ENCODE data around the gene PTPRN2.
"Not testable (repeated sequence)": the region's sequence is repeated elsewhere in the genome, so short reads cannot be mapped to it uniquely, and the experiment has no call there.

Gene PTPRN2

GRCh38 chr7:157903296-157903695 lies 684.3 kb downstream of the PTPRN2 start:
- no peak for DNase-seq

- not testable (repeated sequence) for DNase-seq
These were observed 685.6 kb downstream of the PTPRN2 start for GRCh38 chr7:157901816-157902610.

DNA sequence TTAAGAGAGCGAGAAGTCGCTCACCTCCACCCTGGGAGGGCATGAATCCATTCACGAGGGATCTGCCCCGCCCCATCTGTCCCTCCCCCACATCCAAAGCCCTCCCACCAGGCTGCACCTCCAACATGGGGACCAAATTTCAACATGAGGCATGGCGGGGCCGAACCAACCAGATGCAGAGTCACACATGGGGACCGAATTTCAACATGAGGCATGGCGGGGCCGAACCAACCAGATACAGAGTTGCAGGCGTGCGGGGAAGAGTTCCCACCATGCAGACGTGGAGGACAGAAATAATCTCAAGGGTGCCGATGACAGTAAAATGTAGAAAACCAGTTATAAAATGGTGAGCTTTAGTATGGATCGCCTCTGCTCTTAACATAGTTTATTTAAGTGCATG lies 686.5 kb downstream of the PTPRN2 start:
- DNase-seq: no peak

DNA sequence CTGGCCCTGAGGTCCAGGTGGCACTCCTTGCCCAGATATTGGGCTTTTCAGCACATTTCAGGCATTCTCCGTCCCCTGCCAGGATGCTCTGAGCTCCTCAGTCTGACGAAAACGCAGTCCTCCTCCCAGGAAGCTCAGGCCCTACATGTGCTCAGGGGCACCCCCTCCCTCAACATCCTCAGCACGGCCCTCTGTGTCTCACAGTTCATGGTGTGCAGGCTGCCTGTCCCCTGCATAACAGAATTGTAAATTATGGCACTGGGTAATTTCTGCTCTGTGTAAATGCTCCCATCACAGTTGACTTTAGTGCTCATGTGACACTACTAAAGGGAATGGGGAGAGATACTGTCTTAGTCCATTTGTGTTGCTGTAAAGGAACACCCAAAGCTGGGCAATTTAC lies 687.1 kb downstream of the PTPRN2 start:
- DNase-seq: no peak

DNA sequence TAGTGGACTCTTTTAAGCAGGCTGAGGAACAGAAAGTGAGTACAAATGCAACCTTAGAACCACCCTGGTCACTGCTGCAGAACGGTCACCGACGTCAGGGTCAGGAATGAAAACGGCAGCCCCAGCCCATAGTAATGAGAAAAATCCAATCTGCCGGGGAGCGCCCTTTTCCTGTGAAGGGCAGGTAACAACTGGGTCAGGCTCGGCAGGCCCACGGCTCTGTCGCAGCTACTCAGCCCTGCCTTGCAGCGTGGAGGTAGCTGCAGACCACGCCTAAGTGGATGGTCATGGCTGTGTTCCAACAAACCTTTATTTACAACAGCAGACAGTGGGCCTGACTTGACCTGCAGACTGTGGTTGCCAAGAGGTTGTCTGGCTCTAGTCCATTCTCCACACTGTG lies 687.6 kb downstream of the PTPRN2 start:
- no peak for DNase-seq

DNA sequence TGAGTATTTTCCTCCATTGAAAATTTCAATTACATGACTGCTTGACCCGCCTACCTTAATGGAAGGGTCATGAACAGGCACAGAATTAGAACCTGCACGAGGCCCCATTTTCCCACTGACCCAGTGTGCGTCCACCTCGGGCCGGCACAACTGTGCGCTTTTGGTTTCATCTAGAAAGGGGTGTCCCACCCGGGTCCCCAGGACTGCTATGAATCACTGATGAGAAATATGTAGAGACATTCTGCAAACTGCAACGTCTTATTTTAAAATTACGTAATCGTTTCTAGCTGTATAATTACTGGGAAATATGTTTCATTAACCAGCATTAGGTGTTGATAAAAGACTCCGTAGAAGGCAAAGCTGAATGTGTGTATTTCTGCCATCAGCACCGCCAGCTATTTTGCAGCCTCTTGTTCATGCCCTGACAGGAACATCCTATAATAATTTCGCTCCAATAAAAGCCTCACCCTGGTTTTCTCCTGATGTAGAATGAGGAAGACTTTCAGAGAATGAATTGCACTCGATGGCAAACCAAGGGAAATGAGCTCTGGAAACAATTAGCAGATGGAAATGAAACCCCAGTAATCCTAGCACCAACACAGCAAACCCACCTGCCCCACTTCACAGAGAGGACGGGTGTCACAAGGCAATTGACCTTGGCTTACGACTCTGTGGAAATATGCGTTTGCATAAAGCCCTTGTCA lies 688.7 kb downstream of the PTPRN2 start:
- no peak for DNase-seq

DNA sequence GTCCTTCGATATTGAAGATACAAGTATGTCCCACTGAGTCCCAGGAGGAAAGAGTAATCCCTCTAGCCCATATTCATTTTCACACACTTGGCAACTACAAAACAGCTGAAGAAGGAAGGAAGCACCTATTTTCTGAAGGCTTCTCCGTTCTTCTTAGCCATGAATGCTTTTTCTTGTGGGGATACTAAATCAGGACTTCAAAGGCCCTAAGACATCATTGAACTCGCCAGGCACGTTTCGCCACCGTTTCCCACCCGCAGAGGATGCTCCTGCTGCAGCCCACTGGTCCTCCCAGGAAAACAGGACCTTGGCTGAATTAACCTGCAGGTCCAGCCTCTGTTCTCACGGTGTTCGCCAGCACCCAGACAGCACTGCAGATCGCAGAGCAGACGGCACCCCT lies 689.4 kb downstream of the PTPRN2 start:
- DNase-seq: no peak

DNA sequence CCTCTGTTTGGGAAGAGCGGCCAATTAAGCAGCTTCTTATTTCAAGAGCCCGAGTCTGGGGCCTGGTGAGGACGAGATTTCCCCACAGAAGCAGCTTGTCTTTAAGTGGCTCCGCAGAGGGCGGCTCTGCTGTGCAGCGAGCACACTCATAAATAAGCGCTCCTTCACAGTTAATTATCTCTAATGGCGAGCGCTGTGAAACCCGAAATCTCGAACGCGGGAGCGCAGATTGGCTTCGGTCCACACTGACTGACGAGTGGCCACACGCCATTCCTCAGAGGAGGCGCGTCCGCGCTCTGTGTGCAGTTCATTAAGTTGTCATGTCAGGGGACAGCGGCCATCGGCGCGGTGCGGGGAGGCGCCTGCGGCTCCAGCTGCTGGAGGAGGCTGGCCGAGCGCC lies 689.9 kb downstream of the PTPRN2 start:
- DNase-seq: peak; percentile 73

- DNase-seq: no peak
These were observed 690.7 kb downstream of the PTPRN2 start for GRCh38 chr7:157896774-157897555.

GRCh38 chr7:157896376-157896675 lies 691.3 kb downstream of the PTPRN2 start:
- not testable (repeated sequence) for DNase-seq

- no peak for DNase-seq
These were observed 691.9 kb downstream of the PTPRN2 start for GRCh38 chr7:157895520-157896375.

DNA sequence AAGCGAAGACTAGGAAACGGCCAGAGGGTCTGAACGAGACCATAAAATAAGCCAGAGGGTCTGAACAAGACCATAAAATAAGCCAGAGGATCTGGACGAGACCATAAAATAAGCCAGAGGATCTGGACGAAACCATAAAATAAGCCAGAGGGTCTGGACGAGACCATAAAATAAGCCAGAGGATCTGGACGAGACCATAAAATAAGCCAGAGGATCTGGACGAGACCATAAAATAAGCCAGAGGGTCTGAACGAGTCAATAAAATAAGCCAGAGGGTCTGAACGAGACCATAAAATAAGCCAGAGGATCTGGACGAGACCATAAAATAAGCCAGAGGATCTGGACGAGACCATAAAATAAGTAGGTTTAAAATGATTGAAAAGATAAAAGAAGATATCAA lies 692.5 kb downstream of the PTPRN2 start:
- DNase-seq: not testable (repeated sequence)

- DNase-seq: no peak
These were observed 694.0 kb downstream of the PTPRN2 start for GRCh38 chr7:157893535-157894044.

GRCh38 chr7:157892751-157893523 lies 694.7 kb downstream of the PTPRN2 start:
- DNase-seq: no peak

GRCh38 chr7:157890921-157891401 lies 696.7 kb downstream of the PTPRN2 start:
- DNase-seq: no peak

GRCh38 chr7:157889480-157889879 lies 698.1 kb downstream of the PTPRN2 start:
- no peak for DNase-seq

DNA sequence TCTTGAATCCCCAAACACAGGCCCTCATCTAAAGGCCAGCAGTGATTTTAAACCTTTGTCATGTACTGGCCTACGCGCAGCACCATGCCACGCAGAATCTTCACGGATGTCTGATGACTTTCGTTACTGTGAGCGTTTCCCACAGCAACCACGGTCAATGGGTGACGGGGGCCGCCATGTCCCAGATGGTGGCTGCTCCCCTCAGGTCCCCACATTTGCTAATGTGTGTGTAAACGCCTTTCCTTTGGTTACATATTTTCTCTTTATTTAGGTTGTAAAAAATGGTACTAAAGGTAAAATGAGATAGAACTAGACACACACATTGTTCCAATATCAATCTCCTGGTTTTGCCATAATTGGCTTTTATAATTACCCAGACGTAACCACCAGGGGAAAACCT lies 699.0 kb downstream of the PTPRN2 start:
- no peak for DNase-seq

DNA sequence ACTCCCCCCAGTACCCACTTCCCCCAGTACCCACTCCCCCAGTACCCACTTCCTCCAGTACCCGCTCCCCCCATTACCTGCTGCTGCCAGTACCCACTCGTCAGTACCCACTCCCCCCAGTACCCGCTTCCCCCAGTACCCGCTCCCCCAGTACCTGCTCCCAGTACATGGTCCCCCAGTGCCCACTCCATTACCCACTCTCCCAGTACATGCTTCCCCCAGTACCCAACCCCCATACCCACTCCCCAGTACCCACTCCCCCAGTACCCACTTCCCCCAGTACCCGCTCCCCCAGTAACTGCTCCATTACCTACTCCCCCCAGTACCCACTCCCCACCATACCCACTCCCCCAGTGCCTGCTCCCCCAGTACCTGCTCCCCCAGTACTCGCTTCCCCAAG lies 700.2 kb downstream of the PTPRN2 start:
- no peak for DNase-seq

DNA sequence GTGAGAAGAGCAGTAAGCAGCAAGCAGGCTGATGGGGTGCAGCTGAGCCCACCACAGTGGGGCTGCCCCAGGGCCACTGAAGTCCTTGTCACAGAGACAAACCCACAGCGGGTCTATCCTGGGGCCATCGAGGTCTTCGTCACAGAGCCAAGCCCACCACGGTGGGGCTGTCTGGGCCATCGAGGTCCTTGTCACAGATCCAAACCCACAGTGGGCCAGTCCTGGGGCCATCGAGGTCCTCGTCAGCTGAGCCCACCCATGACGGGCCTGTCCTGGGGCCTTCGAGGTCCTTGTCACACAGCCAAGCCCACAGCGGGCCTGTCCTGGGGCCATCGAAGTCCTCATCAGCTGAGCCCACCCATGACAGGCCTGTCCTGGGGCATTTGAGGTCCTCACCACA lies 700.9 kb downstream of the PTPRN2 start:
- DNase-seq: no peak

GRCh38 chr7:157886266-157886665 lies 701.4 kb downstream of the PTPRN2 start:
- no peak for DNase-seq

- no peak for DNase-seq
These were observed 702.5 kb downstream of the PTPRN2 start for GRCh38 chr7:157885140-157885539.
